HEK293T (cell line): ENCODE measurements around the gene PTGES3L.

Experiments
- FOXM1 ChIP-seq: fragments of 450-650 bp; IDR thresholded peaks from 2 replicates; pipeline ENCODE4 v1.6.1; 2017; ENCODE audit warnings: mild to moderate bottlenecking, borderline replicate concordance
- LEF1 ChIP-seq: fragments of 450-650 bp; IDR thresholded peaks from 2 replicates; pipeline ENCODE4 v1.6.1; 2017; ENCODE audit warnings: mild to moderate bottlenecking, borderline replicate concordance

- TF ChIP-seq LEF1 (no peak), FOXM1 (no peak)
These were observed 41.9 kb downstream of the PTGES3L start for GRCh38 chr17:42937712-42938596.
